ENCODE data around the gene HIKESHI. TPM values are rescaled to one million over a fixed set of nuclear protein-coding genes. Genes with fewer than 3 reads are reported as not detected.

HIKESHI gene
- total and polyA plus RNA-seq, 2 donors (not counting 1 experiment from before 2014, with no cell fraction given) = 24.4 to 28.0 TPM

- Histone ChIP-seq H3K36me3 (replicated peaks in 1 of 2; ENCODE audit: control extremely low read depth in 1 of 2, control insufficient read depth in 1 of 2, extremely low read depth in 1 of 2, insufficient read depth in 2 of 2, low read length in 1 of 2) (peaks cover 9 to 27% of the 10 kb centered on the region in 2 experiments), H2AFZ (ENCODE audit: insufficient read depth, low read depth, low read length, poor library complexity, severe bottlenecking) (no peak overlapping the region), H3K9ac (ENCODE audit: low read length) (no peak overlapping the region), H3K27me3 (replicated peaks in 1 of 4; ENCODE audit: control extremely low read depth in 1 of 4, control insufficient read depth in 3 of 4, insufficient read depth in 4 of 4, low read length in 3 of 4) (no peaks in the 10 kb centered on the region), H3K4me2 (replicated peaks; ENCODE audit: low read depth, low read length, poor library complexity, severe bottlenecking) (no peak overlapping the region), H3K27ac (ENCODE audit: low read length in 2 of 2) (no peak overlapping the region), H4K20me1 (ENCODE audit: control insufficient read depth, insufficient read depth, low read length, poor library complexity, severe bottlenecking) (no peaks in the 10 kb centered on the region), H3K79me2 (ENCODE audit: control insufficient read depth, insufficient read depth, low read length) (no peaks in the 10 kb centered on the region), H3K9me3 (ENCODE audit: control extremely low read depth in 1 of 3, control insufficient read depth in 2 of 3, insufficient read depth in 1 of 3, low read length in 2 of 3) (peaks cover 0 to 5% (median 0%) of the 10 kb centered on the region in 3 donors), H3K4me1 (ENCODE audit: control insufficient read depth in 2 of 2, insufficient read depth in 2 of 2, low read length in 2 of 2) (no peaks in the 10 kb centered on the region), H3K4me3 (ENCODE audit: control extremely low read depth in 1 of 5, extremely low read depth in 1 of 5, insufficient read depth in 1 of 5, low read depth in 2 of 5, low read length in 4 of 5) (no peak overlapping the region)
- no peak for ATAC-seq (ENCODE audit: low read depth)
- ChIA-PET POLR2A (no interaction called here), CTCF (no interaction called here)
- no peak overlapping the region for H3K4me3 Mint-ChIP-seq
- H3K27ac Mint-ChIP-seq = no peak overlapping the region
- no peak for DNase-seq
- 100% methylated on average over 5 of the region's 6 CpGs for WGBS (ENCODE audit: insufficient coverage)
- intact Hi-C loops (cut with micrococcal nuclease) = no loop called here
- no peaks in the 10 kb centered on the region for H3K9me3 Mint-ChIP-seq (ENCODE audit: insufficient read depth)
- no peaks in the 10 kb centered on the region for H3K27me3 Mint-ChIP-seq
- no peaks in the 10 kb centered on the region for H3K4me1 Mint-ChIP-seq
- no peak for TF ChIP-seq EZH2 (IDR thresholded peaks at IDR 0.05; ENCODE audit: borderline replicate concordance, insufficient read depth, low read depth, low read length, poor library complexity, severe bottlenecking)
- no peak for TF ChIP-seq CTCF (IDR thresholded peaks at IDR 0.05)
Measured at GRCh38 chr11:86335131-86335767, 33.2 kb downstream of the HIKESHI start.

GRCh38 chr11:86337227-86337626, 35.2 kb downstream of the HIKESHI start:
- ATAC-seq (ENCODE audit: low read depth) = no peak
- Histone ChIP-seq H3K9ac (ENCODE audit: low read length) (no peak overlapping the region), H3K4me2 (replicated peaks; ENCODE audit: low read depth, low read length, poor library complexity, severe bottlenecking) (no peak overlapping the region), H4K20me1 (ENCODE audit: control insufficient read depth, insufficient read depth, low read length, poor library complexity, severe bottlenecking) (peaks cover under 1% of the 10 kb centered on the region), H3K27ac (ENCODE audit: low read length in 2 of 2) (no peak overlapping the region), H3K4me3 (ENCODE audit: control extremely low read depth in 1 of 5, extremely low read depth in 1 of 5, insufficient read depth in 1 of 5, low read depth in 2 of 5, low read length in 4 of 5) (no peak overlapping the region), H3K27me3 (replicated peaks in 1 of 4; ENCODE audit: control extremely low read depth in 1 of 4, control insufficient read depth in 3 of 4, insufficient read depth in 4 of 4, low read length in 3 of 4) (no peaks in the 10 kb centered on the region), H3K4me1 (ENCODE audit: control insufficient read depth in 2 of 2, insufficient read depth in 2 of 2, low read length in 2 of 2) (no peaks in the 10 kb centered on the region), H3K36me3 (replicated peaks in 1 of 2; ENCODE audit: control extremely low read depth in 1 of 2, control insufficient read depth in 1 of 2, extremely low read depth in 1 of 2, insufficient read depth in 2 of 2, low read length in 1 of 2) (peaks cover 9 to 28% of the 10 kb centered on the region in 2 experiments), H2AFZ (ENCODE audit: insufficient read depth, low read depth, low read length, poor library complexity, severe bottlenecking) (no peak overlapping the region), H3K79me2 (ENCODE audit: control insufficient read depth, insufficient read depth, low read length) (no peaks in the 10 kb centered on the region), H3K9me3 (ENCODE audit: control extremely low read depth in 1 of 3, control insufficient read depth in 2 of 3, insufficient read depth in 1 of 3, low read length in 2 of 3) (peaks cover 0 to 5% (median 0%) of the 10 kb centered on the region in 3 donors)
- Mint-ChIP-seq H3K4me1 (no peaks in the 10 kb centered on the region), H3K27ac (no peak overlapping the region), H3K9me3 (ENCODE audit: insufficient read depth) (no peaks in the 10 kb centered on the region), H3K4me3 (no peak overlapping the region), H3K27me3 (no peaks in the 10 kb centered on the region)
- CTCF ChIA-PET = no interaction called here
- POLR2A ChIA-PET = no interaction called here
- intact Hi-C loops (cut with micrococcal nuclease) = no loop called here
- no CpG with 5 or more reads among the region's 2 CpGs for WGBS (ENCODE audit: insufficient coverage)
- DNase-seq = no peak
- TF ChIP-seq EZH2 (IDR thresholded peaks at IDR 0.05; ENCODE audit: borderline replicate concordance, insufficient read depth, low read depth, low read length, poor library complexity, severe bottlenecking) (no peak), CTCF (IDR thresholded peaks at IDR 0.05) (no peak)

Data from B cell (primary cell).